Hepatocyte (in vitro differentiated cells): ENCODE measurements around the gene MYH6.

Experiments
- CTCF ChIP-seq: fragments of 200-600 bp; sonication (generic); IDR thresholded peaks from 2 replicates; pipeline ENCODE4 v1.5.1; 2016; ENCODE audit warnings: antibody characterized with exemption, mild to moderate bottlenecking; ENCODE audit not compliant: poor library complexity
- EZH2 ChIP-seq: fragments of 200-600 bp; sonication (generic); IDR thresholded peaks from 2 replicates; pipeline ENCODE4 v1.6.1; 2016; ENCODE audit warnings: antibody characterized with exemption, mild to moderate bottlenecking, borderline replicate concordance

- TF ChIP-seq CTCF = no peak
- no peak for TF ChIP-seq EZH2
Measured at GRCh38 chr14:23450379-23450778, 42.3 kb upstream of the MYH6 start.
